HG03571 (cell line): ENCODE results near the gene IL1RAPL2.

Experiments
- ATAC-seq: cut with Tn5 transposase; IDR thresholded peaks from one replicate; pipeline ENCODE4 v1.9.1; 2021; ENCODE audit not compliant: unreplicated experiment

Gene IL1RAPL2

DNA sequence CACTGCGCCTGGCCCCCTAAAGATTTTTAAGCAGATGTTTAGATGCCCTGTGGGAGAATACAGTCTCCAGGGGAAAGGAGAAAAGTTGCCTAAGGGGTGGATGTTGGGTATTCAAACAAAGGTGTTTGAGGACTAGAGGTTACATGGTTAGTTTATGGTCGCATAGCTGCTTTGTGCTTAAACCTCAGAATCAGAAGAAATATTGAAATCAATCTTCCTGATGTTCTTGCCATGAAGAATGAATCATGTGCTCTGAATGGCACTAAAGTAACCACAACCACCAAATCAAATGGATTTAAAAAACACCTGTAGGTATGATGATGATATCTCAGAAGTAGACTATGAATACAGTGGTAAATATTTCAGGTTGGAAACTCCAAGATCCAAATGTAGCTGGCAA is 697.2 kb downstream of the IL1RAPL2 start:
- ATAC-seq: no peak

GRCh38 chrX:105263801-105264200 is 697.8 kb downstream of the IL1RAPL2 start:
- no peak for ATAC-seq

GRCh38 chrX:105265093-105265492 is 699.1 kb downstream of the IL1RAPL2 start:
- no peak for ATAC-seq

DNA sequence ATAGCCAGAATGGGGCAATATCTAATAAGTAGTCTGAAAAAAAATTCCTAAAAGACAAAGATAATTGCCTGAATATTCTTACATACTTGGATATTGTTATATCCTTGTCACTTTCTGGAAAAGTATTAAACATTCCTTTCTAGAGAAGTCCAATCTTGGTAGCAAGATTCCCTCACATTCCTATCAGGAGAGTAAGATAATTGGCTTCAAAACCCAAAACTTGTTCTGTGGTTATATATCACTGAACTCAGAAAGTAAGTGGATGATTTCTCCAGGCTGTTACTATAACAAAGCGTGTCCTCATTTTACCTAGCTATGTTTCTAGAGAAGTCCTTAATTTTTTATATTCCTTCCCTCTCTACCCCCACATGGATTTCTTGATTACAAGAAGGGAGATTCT is 700.5 kb downstream of the IL1RAPL2 start:
- ATAC-seq: no peak

GRCh38 chrX:105267167-105267566 is 701.2 kb downstream of the IL1RAPL2 start:
- no peak for ATAC-seq

DNA sequence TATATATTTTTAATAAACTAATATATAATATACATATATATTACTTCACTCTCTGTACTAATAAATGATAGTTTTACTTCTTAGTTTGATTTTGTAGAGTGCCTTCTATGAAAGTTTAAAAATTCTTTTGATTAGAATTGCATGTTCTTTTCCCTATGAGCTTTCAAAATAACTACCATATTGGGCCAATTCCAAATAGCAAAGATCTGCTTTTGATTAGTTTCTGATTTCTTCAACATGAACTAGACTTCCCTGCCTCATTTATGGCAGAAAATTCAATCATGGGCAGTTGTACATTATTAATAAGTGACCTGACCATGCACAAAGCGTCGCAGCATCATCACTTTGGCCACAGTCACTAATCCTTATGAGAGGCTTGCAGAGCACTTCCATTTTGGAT is 703.4 kb downstream of the IL1RAPL2 start:
- no peak for ATAC-seq

DNA sequence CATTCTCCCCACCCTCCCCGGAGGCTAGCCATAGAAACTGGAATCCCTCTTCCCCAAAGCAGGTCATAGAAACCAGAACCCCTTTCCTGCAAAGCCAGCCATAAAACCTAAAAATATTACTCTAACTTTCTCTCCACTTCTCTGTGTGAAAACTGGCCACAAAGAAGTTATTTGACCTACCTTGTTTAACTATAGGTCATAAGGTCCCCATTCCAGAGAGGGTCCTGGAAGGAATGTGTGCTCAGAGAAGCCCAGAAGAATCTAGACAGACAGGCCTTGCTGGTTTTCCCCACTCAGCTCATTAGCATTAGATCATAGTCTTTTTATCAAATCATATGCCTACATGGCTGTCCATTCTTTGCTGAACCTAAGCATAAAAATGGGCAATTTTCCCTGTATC is 707.3 kb downstream of the IL1RAPL2 start:
- no peak for ATAC-seq

GRCh38 chrX:105274091-105274490 is 708.1 kb downstream of the IL1RAPL2 start:
- ATAC-seq: no peak

DNA sequence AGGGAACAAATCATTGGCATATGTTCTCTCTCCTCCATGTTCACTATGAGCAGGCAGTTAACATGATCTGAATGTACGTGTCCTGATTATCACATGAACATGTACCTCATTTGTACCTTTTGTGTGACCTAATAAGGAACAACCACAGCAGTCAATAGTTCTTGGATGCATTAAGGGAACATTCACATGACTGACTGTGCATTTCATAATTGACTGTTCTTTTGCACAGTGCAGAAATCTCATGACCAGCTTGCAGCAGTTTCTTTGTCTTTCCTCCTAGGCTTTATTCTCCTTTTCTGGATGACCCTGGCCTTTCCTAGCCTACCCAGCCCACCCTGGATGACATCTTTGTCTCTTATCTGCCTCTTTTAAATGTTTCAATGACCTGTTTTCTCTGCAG is 711.1 kb downstream of the IL1RAPL2 start:
- ATAC-seq: no peak

GRCh38 chrX:105282077-105282476 is 716.1 kb downstream of the IL1RAPL2 start:
- no peak for ATAC-seq

DNA sequence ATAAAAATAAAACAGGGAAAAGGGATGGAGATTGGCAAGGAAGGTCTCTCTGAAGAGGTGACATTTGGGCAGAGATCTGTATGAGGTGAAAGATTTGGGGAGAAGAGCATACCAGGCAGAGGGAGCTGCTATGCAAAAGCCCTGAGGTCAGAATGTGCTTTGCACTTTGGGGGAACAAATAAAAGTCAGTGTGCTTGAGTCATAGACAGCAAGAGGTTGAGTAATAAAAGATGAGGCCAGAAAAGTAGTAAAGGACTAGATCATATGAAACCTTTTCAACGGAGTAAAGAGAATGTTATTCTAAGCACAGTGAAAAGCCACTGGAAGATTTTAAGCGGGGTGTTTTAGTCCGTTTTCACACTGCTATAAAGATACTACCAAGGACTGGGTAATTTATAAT is 731.0 kb downstream of the IL1RAPL2 start:
- no peak for ATAC-seq

DNA sequence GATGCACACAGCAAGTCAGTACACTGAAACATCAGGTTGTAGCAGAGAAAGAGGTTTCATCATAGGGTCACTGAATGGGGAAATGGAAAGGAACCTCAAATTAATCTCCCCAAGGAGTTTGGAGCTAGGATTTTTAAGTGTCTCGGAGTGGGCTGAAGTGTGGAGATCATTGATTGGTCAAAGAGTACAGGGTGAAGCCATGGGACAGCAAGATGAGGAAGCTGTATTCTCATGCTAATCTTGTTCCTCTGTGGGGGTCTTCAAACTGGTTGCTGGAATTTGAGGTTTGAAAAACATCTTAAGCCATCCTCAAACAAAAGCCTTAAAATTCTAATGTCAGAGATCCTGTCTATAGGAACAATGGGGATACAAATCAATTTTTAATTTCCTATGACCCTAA is 733.3 kb downstream of the IL1RAPL2 start:
- no peak for ATAC-seq

DNA sequence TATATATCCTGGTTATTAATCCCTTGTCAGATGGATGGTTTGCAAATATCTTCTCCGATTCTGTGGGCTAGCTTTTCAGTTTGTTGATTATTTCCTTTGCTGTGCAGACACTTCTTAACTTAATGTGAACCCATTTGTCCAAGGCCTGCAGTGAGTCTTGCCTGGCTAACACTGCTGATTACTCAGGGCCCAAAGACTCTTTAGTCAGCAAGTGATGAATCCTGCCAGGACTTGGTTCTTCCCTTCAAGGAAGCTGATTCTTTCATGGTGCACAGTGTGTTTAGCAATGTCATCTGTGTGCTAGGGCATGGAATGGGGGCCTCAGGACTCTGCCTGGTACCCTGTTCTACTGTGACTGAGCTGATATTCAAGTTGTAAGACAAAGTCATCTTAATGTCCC is 736.2 kb downstream of the IL1RAPL2 start:
- ATAC-seq: no peak

- no peak for ATAC-seq
Observed at GRCh38 chrX:105307762-105308161, 741.8 kb downstream of the IL1RAPL2 start.

DNA sequence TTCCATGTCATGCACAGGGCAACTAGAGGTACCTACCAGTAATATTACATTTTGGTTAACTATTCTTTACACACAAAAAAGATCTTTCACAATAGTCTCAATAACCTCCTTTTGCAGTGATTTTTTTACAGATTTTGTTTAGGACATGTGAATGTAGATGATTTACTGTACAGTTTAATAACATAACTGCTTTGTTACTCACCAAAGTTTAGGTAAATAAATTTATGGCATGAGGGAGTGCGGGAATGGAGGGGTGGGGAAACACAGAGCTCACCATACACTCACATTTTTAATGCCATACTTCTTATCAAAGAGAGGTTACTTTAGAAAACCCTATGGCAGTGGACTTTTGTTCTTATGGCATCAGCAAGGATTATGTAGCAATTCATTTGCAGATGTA is 747.6 kb downstream of the IL1RAPL2 start:
- no peak for ATAC-seq

- no peak for ATAC-seq
Observed at GRCh38 chrX:105314458-105314857, 748.5 kb downstream of the IL1RAPL2 start.

DNA sequence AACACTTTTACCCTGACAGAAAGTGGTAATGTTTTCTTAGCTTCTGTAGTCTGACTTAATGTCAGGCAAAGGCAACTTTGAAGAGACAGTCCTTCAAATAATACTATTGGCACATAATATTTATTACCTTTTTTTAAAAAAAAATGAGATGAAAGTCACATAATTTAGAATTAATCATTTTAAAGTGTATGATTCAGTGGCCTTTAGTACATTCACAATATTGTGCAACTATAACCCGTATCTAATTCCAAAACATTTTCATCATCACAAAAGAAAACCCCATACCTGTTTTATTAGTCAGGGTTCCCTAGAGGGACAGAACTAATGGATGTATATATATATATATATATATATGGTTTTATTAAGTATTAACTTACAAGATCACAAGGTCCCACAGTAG is 749.2 kb downstream of the IL1RAPL2 start:
- no peak for ATAC-seq

DNA sequence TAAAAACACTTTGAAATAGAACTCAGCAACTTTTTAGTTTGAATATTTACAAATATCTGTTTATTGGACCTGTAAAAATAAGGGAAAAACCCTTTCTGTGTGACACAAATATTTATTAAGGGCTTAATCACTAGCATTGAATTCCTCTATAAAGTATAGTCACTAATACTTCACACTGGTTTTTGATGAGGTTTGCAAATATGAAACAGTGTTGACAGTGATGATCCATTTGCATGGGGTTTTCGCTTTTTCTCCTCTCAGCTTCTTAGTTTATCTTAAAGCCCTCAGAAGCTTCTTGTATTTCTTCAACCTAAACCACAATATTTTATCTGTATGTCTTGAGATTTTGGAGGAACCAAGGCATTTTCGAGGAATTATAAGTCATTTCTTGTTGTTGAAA is 751.1 kb downstream of the IL1RAPL2 start:
- ATAC-seq: no peak

GRCh38 chrX:105323928-105324327 is 757.9 kb downstream of the IL1RAPL2 start:
- no peak for ATAC-seq

DNA sequence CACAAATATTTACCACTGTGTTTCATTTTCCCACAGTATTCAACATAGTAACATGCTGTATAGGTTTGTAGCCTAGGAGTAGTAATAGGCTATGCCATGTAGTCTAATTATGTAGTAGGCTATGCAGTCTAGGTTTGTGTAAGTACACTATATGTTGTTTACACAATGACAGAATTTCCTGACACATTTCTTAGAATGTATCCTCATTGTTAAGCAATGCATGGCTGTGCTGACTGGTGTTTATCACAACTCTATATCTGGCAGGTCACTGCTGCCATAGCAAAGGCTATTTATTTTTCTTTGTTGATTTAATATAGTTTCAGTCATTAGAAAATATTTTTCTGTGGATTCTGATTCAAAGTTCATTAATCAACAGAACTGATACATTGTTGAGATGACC is 762.8 kb downstream of the IL1RAPL2 start:
- no peak for ATAC-seq

GRCh38 chrX:105331244-105331643 is 765.2 kb downstream of the IL1RAPL2 start:
- ATAC-seq: no peak

DNA sequence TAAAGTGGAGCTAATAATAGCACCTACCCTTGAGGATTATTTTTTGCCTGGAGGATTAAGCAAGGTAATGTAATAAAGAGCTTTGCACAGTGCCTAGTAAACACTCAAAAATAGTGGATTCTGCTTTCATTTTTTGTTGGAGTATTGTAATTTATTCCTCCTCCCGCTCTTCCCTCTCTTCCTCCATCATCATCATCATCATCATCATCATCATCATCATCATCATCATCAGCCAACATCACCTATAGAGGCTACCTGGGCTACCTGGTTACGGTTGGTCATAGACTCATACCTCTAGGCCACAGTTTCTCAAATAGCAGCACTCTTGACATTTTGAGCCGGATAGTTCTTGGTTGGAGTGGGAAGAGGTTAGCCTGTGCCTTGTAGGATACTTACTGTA is 781.4 kb downstream of the IL1RAPL2 start:
- no peak for ATAC-seq

GRCh38 chrX:105349476-105349875 is 783.5 kb downstream of the IL1RAPL2 start:
- no peak for ATAC-seq

DNA sequence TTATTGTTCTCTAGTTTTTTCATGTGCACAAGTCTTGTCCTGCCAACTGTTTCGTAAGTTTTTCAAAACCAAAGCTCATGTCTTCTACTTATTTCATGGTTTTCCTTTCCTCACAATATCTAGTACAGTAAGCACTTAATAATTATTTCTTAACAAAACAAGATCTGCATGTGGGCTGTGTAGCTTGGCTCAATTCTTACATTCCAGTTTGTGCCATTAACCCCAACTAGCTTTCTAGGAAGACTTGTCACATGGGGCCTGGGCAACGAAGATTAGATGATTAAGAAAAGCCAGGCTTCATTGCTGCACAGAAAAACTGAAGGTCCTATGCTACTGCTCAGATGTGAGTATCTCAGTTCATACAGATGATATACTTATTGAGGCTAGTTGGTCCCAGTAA is 809.8 kb downstream of the IL1RAPL2 start:
- ATAC-seq: no peak
